SK-N-MC (cell line): Measurements from ENCODE around the gene SLC29A4.
"Not testable (repeated sequence)": the region's sequence is repeated elsewhere in the genome, so short reads cannot be mapped to it uniquely, and the experiment has no call there.

Source experiments
- EZH2 ChIP-seq: fragments of 200-600 bp; sonication (generic); IDR thresholded peaks from one replicate; pipeline ENCODE4 v1.6.1; 2017; ENCODE audit warnings: antibody characterized with exemption
- FOXP2 ChIP-seq: optimal IDR thresholded peaks from 2 replicates; pipeline ENCODE3; 2011; ENCODE audit warnings: mild to moderate bottlenecking, moderate library complexity; ENCODE audit not compliant: insufficient read depth; ENCODE audit errors: extremely low read length, control extremely low read depth
- POLR2AphosphoS5 ChIP-seq: IDR thresholded peaks from 2 replicates; pipeline ENCODE4 v1.6.1; 2012; ENCODE audit warnings: mild to moderate bottlenecking, low read depth, low read length, borderline replicate concordance

DNA sequence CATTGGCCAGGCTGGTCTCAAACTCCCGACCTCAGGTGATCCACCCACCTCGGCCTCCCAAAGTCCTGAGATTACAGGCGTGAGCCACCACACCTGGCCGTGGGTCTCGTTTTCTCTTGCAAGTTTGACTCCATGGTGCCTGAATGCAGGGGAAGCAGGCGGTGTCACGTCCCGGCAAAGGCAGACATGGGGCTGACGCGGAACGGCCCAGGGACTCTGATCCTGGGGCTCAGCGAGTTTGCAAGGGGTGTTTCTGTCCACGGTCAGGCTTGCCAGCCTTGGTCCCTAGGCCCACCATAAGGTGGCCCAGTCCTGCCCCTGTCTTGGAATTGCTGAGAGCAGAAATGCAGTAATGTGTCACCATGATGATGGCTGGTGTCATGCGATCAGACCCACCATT lies 6.6 kb upstream of the SLC29A4 start:
- TF ChIP-seq EZH2, FOXP2, POLR2AphosphoS5: not testable (repeated sequence)
